Astrocyte of the cerebellum (primary cell): ENCODE results near the gene SULT2B1.
A peak's percentile ranks its signal among the peaks of the same experiment; 100 is the strongest.

Source experiments
- DNase-seq: peaks from one replicate; pipeline ENCODE4 v3.0.0-alpha.2; 2011; ENCODE audit warnings: low read depth
- H3K4me3 ChIP-seq: 2 replicates; pipeline ENCODE4 v1.5.1; 2011; ENCODE audit warnings: mild to moderate bottlenecking, low read depth, low read length, moderate library complexity
- CTCF ChIP-seq: IDR thresholded peaks from 2 replicates; pipeline ENCODE4 v1.5.1; 2012; ENCODE audit warnings: low read length, low read depth, moderate library complexity, mild to moderate bottlenecking; ENCODE audit errors: missing control alignments
- in situ Hi-C: cut with HindIII; loops from 2 replicates; pipeline ENCODE4 v1.10.0; 2017; ENCODE audit warnings: low sequenced_read_pairs

Gene SULT2B1

GRCh38 chr19:48644355-48644754 lies 92.4 kb downstream of the SULT2B1 start:
- peak overlapping the region; percentile 52 for H3K4me3 ChIP-seq
- in situ Hi-C loops, result no loop called here
- no peak for DNase-seq
- no peak for TF ChIP-seq CTCF

DNA sequence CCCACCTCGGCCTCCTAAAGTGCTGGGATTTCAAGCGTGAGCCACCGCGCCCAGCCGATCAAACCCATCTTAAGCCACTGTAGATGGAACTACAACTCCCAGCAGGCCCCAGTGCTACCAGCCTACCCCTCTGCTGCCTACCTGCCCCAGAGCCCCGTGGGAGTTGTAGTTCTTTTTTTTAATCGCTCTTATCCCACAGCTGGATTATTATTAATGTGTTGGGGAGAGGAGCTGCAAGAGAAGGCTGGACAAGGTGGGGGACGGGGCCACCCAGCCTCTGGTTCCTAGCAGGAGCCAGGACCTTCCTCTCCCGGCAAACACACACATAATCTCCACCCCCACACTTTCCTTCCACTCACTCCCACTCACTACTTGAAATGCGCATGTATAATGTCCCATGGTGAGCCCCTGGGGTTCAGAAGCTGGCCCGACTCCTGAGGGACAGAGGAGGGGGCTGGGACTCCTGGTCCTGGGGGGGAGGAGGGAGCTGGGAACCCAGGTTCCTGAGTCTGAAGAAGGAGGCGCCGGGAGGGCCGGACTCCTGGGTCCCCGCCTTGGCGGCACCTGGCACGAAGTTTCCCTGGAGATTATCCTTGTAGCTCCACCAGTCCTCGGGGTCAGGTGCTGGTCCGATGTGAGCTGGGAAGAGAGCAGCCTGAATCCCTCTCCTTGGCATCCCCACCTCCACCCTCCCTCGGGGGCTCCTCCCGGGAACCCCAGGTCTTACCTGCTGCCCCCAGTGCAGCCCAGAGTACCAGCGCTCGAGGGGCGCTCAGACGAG lies 93.1 kb downstream of the SULT2B1 start:
- DNase-seq, result no peak
- in situ Hi-C loops, result no loop called here
- H3K4me3 ChIP-seq, result peak overlapping the region; percentile 52
- no peak for TF ChIP-seq CTCF

- in situ Hi-C loops, result no loop called here
- DNase-seq, result no peak
- peak overlapping the region; percentile 52 for H3K4me3 ChIP-seq
- TF ChIP-seq CTCF, result no peak
Observed at GRCh38 chr19:48645620-48646000, 93.6 kb downstream of the SULT2B1 start.

DNA sequence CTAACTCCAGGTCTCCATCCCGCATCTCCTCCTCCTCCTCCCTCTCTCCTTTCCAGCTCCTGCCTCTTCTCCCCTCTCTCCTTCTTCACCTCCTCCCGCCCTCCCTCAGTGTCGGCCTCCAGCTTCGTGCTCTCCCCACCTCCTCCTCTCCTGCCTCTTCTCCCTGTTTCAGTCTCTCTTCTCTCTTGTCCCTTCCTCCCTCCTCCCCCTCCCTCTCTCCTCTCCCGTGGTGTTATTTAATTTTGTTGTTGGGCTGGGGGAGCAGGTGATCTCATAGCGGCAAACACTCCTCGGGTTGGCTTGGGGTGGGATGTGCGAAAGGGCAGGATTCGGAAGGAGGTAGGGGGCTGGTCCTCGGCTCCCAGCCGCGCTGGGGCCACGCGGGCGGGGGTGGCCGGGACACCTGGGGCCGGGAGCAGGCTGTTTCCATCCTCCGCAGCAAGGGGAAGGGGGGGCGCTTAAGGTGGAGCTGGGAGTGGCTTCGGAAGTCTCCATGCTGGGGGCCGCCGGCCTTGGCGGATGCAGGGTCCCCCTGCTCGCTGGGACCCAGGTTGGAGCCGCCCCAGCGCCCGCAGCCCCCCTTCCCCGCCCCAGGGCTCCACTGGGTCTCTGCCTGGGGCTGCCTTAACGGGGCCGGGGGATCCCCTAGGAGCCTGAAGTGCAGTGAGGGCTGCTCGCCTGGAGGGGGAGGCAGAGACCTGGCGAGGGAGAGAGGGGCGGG lies 94.2 kb downstream of the SULT2B1 start, which contains the start of gene CA11:
Gene CA11 (minus strand): TSS at position 187 of the 721 bp plus-strand sequence. CDS start 555 bp downstream, outside the sequence.
- peak within 1 kb of the TSS; percentile 52 for H3K4me3 ChIP-seq
- peak; percentile 76 for TF ChIP-seq CTCF
- in situ Hi-C loops, result no loop called here
- DNase-seq, result no peak

DNA sequence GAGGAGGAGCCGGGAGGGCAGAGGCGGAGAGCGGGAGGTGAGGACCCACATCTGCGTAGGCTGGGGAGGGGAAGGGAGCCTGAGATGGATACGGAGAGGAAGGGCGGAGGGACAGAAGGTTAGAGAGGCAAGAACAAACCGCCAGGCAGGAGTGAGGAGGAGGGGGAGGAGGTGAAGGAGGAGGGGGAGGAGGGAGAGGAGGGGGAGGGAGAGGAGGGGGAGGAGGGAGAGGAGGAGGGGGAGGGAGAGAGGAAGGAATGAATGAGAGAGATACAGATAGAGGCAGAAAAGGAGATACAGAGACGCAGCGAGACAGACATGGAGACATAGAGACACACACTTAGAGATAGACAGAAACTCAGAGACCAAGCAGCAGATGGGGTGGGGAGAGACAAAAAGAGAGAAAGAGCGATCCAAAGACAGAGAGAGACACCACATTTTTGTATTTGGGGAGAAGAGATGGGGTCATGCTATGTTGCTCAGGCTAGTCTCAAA lies 94.8 kb downstream of the SULT2B1 start:
- no peak for DNase-seq
- in situ Hi-C loops, result no loop called here
- TF ChIP-seq CTCF, result no peak
- H3K4me3 ChIP-seq, result peak overlapping the region; percentile 52

DNA sequence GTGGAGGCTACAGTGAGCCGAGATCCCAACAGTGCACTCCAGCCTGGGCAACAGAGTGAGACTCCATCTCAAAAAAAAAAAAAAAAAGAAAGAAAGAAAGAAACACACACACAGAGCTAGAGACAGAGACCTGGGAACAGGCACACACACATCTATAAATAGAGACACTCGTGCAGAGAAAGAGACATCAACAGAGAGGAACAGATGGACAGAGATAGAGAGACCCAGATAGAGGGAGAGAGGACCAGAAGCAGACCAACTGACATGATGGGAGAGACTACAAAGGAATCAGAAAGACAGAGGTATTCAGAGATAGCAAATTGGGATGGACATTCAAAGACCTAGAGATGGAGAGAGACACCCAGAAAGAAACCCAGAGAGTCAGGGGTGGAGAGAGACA lies 96.2 kb downstream of the SULT2B1 start:
- DNase-seq, result no peak
- in situ Hi-C loops, result no loop called here
- no peak overlapping the region for H3K4me3 ChIP-seq
- TF ChIP-seq CTCF, result no peak
